H9 (cell line): ENCODE measurements around the gene CRYBG2. TPM values are rescaled to one million over a fixed set of nuclear protein-coding genes. Genes with fewer than 3 reads are reported as not detected.

Experiments used
- DNase-seq: peaks from one replicate; pipeline ENCODE4 v3.0.0-alpha.2; 2017
- H2AFZ ChIP-seq: one replicate; pipeline ENCODE4 v1.6.1; 2013; ENCODE audit warnings: mild to moderate bottlenecking, low read length, control low read depth, moderate library complexity
- H2AK5ac ChIP-seq: 2 replicates; pipeline ENCODE4 v1.6.1; 2013; ENCODE audit warnings: low read length, control low read depth, mixed read lengths; ENCODE audit not compliant: insufficient read length
- H2BK120ac ChIP-seq: one replicate; pipeline ENCODE4 v1.6.1; 2013; ENCODE audit warnings: low read depth, mild to moderate bottlenecking, low read length, control low read depth, inconsistent platforms; ENCODE audit not compliant: poor library complexity, severe bottlenecking
- H2BK12ac ChIP-seq: 2 replicates; pipeline ENCODE4 v1.6.1; 2013; ENCODE audit warnings: low read length, control low read depth, mixed read lengths, low read depth; ENCODE audit not compliant: insufficient read length
- H2BK15ac ChIP-seq: 2 replicates; pipeline ENCODE4 v1.6.1; 2013; ENCODE audit warnings: low read depth, low read length, control low read depth
- H2BK20ac ChIP-seq: one replicate; pipeline ENCODE4 v1.6.1; 2013; ENCODE audit warnings: low read depth, mild to moderate bottlenecking, low read length, control low read depth, inconsistent platforms; ENCODE audit not compliant: poor library complexity, severe bottlenecking
- H2BK5ac ChIP-seq: 2 replicates; pipeline ENCODE4 v1.6.1; 2013; ENCODE audit warnings: low read length, control low read depth, mixed read lengths; ENCODE audit not compliant: insufficient read length
- H3K14ac ChIP-seq: 2 replicates; pipeline ENCODE4 v1.6.1; 2013; ENCODE audit warnings: low read length, control low read depth; ENCODE audit not compliant: insufficient read depth
- H3K18ac ChIP-seq: 2 replicates; pipeline ENCODE4 v1.6.1; 2013; ENCODE audit warnings: low read depth, mild to moderate bottlenecking, mixed read lengths, low read length, control low read depth; ENCODE audit not compliant: insufficient read length
- H3K23ac ChIP-seq: 2 replicates; pipeline ENCODE4 v1.6.1; 2013; ENCODE audit warnings: low read length, control low read depth, mixed read lengths, low read depth; ENCODE audit not compliant: insufficient read length
- H3K23me2 ChIP-seq: 2 replicates; pipeline ENCODE4 v1.6.1; 2013; ENCODE audit warnings: low read depth, mild to moderate bottlenecking, mixed read lengths, low read length, control low read depth; ENCODE audit not compliant: insufficient read length, poor library complexity, severe bottlenecking
- H3K27ac ChIP-seq: 2 replicates; pipeline ENCODE4 v1.5.1; 2013; ENCODE audit warnings: low read length, control low read depth, mixed read lengths, low read depth; ENCODE audit not compliant: insufficient read length
- H3K27me3 ChIP-seq: 2 replicates; pipeline ENCODE4 v1.6.1; 2013; ENCODE audit warnings: low read length, control low read depth, inconsistent platforms; ENCODE audit not compliant: insufficient read depth
- H3K4ac ChIP-seq: 2 replicates; pipeline ENCODE4 v1.6.1; 2013; ENCODE audit warnings: low read depth, mild to moderate bottlenecking, control low read depth, inconsistent platforms, low read length, moderate library complexity
- H3K4me1 ChIP-seq: 2 replicates; pipeline ENCODE4 v1.6.1; 2013; ENCODE audit warnings: low read length, control low read depth, inconsistent platforms; ENCODE audit not compliant: insufficient read depth
- H3K4me2 ChIP-seq: 2 replicates; pipeline ENCODE4 v1.6.1; 2013; ENCODE audit warnings: low read length, control low read depth, mixed read lengths; ENCODE audit not compliant: insufficient read length, insufficient read depth
- H3K56ac ChIP-seq: 2 replicates; pipeline ENCODE4 v1.6.1; 2013; ENCODE audit warnings: low read depth, mild to moderate bottlenecking, mixed read lengths, low read length, control low read depth; ENCODE audit not compliant: insufficient read length
- H3K79me1 ChIP-seq: 2 replicates; pipeline ENCODE4 v1.6.1; 2013; ENCODE audit warnings: low read depth, mild to moderate bottlenecking, moderate library complexity, low read length, control low read depth, inconsistent platforms; ENCODE audit not compliant: insufficient read depth, poor library complexity, severe bottlenecking
- H3K79me2 ChIP-seq: 2 replicates; pipeline ENCODE4 v1.6.1; 2013; ENCODE audit warnings: low read length, control low read depth, inconsistent platforms; ENCODE audit not compliant: insufficient read depth
- H3K9ac ChIP-seq: 2 replicates; pipeline ENCODE4 v1.6.1; 2013; ENCODE audit warnings: low read length, control low read depth, mixed read lengths; ENCODE audit not compliant: insufficient read length; ENCODE audit errors: extremely low read depth
- H3K9me3 ChIP-seq: one replicate; pipeline ENCODE4 v1.6.1; 2013; ENCODE audit warnings: low read depth, low read length, inconsistent platforms; ENCODE audit not compliant: control insufficient read depth
- H3T11ph ChIP-seq: one replicate; pipeline ENCODE4 v1.6.1; 2013; ENCODE audit warnings: mild to moderate bottlenecking, low read length, control low read depth, inconsistent platforms
- H4K20me1 ChIP-seq: one replicate; pipeline ENCODE4 v1.6.1; 2013; ENCODE audit not compliant: control insufficient read depth, insufficient read length, insufficient read depth
- H4K5ac ChIP-seq: 2 replicates; pipeline ENCODE4 v1.6.1; 2013; ENCODE audit warnings: low read depth, mild to moderate bottlenecking, mixed read lengths, low read length, control low read depth; ENCODE audit not compliant: insufficient read length
- H4K8ac ChIP-seq: replicated peaks from 2 replicates; pipeline ENCODE4 v1.6.1; 2013; ENCODE audit warnings: low read length, control low read depth, mixed read lengths, low read depth; ENCODE audit not compliant: insufficient read length
- H4K91ac ChIP-seq: 2 replicates; pipeline ENCODE4 v1.6.1; 2013; ENCODE audit warnings: low read depth, mild to moderate bottlenecking, moderate library complexity, mixed read lengths, low read length, control low read depth; ENCODE audit not compliant: insufficient read length
- H3K27ac Mint-ChIP-seq, 3 experiments: 2 replicates in 2 of 3; 3 replicates in 1 of 3; pipeline ENCODE4 v1.8.0; 2020 to 2021; ENCODE audit warnings: mixed read lengths in 3 of 3, mild to moderate bottlenecking in 1 of 3, moderate library complexity in 1 of 3
- H3K27me3 Mint-ChIP-seq: 2 replicates; pipeline ENCODE4 v1.8.0; 2021; ENCODE audit warnings: low read depth, mild to moderate bottlenecking, moderate library complexity, mixed read lengths
- H3K36me3 Mint-ChIP-seq, 3 experiments: 2 replicates in 2 of 3; 3 replicates in 1 of 3; pipeline ENCODE4 v1.8.0; 2020 to 2021; ENCODE audit warnings: low read depth in 3 of 3, mixed read lengths in 3 of 3; ENCODE audit not compliant: insufficient read depth in 1 of 3
- H3K4me1 Mint-ChIP-seq, 2 experiments: 2 replicates each; pipeline ENCODE4 v1.8.0; 2020; ENCODE audit warnings: mixed read lengths in 2 of 2
- H3K4me3 Mint-ChIP-seq, 2 experiments: 2 replicates in 1 of 2; 3 replicates in 1 of 2; pipeline ENCODE4 v1.8.0; 2020 to 2021; ENCODE audit warnings: mild to moderate bottlenecking in 2 of 2, mixed read lengths in 2 of 2, moderate library complexity in 1 of 2
- H3K9me3 Mint-ChIP-seq, 2 experiments: 2 replicates in 1 of 2; 3 replicates in 1 of 2; pipeline ENCODE4 v1.8.0; 2020; ENCODE audit warnings: mild to moderate bottlenecking in 2 of 2, mixed read lengths in 2 of 2, moderate library complexity in 1 of 2
- WGBS: extraction: QIAGEN DNeasy Blood & Tissue Kit; methylation state at CpG from one replicate; pipeline ENCODE4 v1.1.7; 2013; ENCODE audit warnings: missing lambda C conversion rate, low lambda C conversion rate, mixed read lengths; ENCODE audit not compliant: insufficient read length; ENCODE audit errors: extremely low coverage; 5-methylcytosine and 5-hydroxymethylcytosine counted together
- total RNA-seq: library from RNA; stranded (reverse); gene quantifications from 2 replicates; pipeline ENCODE4 v1.2.1, GENCODE V29; 2021
- TF ChIP-seq, protein P1 (sequence below): fragments of 200-600 bp; sonication (generic); conservative IDR thresholded peaks from 3 replicates; pipeline ENCODE4 v1.8.0; 2021; ENCODE audit warnings: antibody characterized with exemption, mild to moderate bottlenecking

The CRYBG2 gene
- total RNA-seq, 1 experiment from 2014 or later, result 12.8 TPM

DNA sequence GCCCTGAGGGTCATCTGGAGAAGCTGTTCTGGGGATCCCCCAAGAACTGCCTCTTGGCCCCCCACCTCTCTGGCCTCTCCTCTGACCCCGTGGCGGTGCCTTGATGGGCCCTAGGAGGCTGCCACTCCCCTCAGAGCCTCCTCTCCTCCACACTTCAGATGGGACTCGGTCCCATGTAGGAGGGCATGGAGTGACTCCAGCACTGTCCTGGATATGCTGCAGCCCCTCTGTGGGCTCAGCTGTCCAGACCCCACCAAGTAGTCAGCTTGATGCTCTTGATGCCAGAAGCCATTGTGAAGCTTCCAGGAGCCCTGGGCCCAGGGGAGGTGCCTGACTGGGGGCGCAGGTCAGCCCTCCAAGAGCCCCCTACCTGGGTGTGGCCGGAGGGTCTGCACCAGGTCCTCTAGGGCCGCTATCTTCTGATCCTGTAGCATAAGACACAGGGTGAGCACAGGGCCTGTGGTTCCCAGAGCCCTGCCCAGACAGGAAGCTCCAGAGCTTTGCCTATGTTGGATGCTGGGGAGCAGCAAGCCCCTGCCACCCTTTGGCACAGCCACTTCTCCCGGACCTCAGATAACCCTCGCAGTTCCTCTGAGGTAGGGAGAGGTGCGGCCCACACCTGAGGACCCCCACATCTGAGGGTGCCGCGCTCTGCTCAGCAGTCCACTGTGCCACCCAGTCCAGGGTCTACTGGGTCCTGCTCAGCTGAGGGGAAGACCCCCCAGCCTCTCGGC, 56.7 kb downstream of the CRYBG2 start:
- Histone ChIP-seq H4K91ac (no peak overlapping the region), H4K5ac (no peak overlapping the region)

More for the DNA sequence above, 56.7 kb downstream of the CRYBG2 start:
- Histone ChIP-seq H2BK20ac (no peak overlapping the region), H3K4ac (no peak overlapping the region), H3T11ph (no peak overlapping the region), H4K8ac (no peak overlapping the region), H2BK5ac (no peak overlapping the region), H2BK15ac (no peak overlapping the region), H3K79me1 (no peaks in the 10 kb centered on the region), H3K23ac (no peak overlapping the region), H2AK5ac (no peak overlapping the region), H3K56ac (no peak overlapping the region), H2BK12ac (no peak overlapping the region), H4K20me1 (no peaks in the 10 kb centered on the region), H3K14ac (no peak overlapping the region), H2BK120ac (no peak overlapping the region), H3K4me1 (no peaks in the 10 kb centered on the region), H3K27me3 (no peaks in the 10 kb centered on the region), H3K18ac (no peak overlapping the region), H3K9ac (no peak overlapping the region), H3K79me2 (no peaks in the 10 kb centered on the region), H3K9me3 (no peaks in the 10 kb centered on the region), H3K23me2 (no peaks in the 10 kb centered on the region), H3K27ac (no peak overlapping the region), H3K4me2 (no peak overlapping the region), H2AFZ (no peak overlapping the region)
- TF ChIP-seq, protein P1, sequence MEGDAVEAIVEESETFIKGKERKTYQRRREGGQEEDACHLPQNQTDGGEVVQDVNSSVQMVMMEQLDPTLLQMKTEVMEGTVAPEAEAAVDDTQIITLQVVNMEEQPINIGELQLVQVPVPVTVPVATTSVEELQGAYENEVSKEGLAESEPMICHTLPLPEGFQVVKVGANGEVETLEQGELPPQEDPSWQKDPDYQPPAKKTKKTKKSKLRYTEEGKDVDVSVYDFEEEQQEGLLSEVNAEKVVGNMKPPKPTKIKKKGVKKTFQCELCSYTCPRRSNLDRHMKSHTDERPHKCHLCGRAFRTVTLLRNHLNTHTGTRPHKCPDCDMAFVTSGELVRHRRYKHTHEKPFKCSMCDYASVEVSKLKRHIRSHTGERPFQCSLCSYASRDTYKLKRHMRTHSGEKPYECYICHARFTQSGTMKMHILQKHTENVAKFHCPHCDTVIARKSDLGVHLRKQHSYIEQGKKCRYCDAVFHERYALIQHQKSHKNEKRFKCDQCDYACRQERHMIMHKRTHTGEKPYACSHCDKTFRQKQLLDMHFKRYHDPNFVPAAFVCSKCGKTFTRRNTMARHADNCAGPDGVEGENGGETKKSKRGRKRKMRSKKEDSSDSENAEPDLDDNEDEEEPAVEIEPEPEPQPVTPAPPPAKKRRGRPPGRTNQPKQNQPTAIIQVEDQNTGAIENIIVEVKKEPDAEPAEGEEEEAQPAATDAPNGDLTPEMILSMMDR, result no peak
- no peak overlapping the region for H3K4me3 Mint-ChIP-seq
- peaks cover 0 to 2% (median 0%) of the 10 kb centered on the region in 3 experiments; a peak in 1 of 7 replicates for H3K36me3 Mint-ChIP-seq
- 0 out of 7 replicates have a peak overlapping the region, but pooled peaks of 1 of the 3 experiments have one; percentile 70 for H3K27ac Mint-ChIP-seq
- H3K4me1 Mint-ChIP-seq, result 0 out of 4 replicates have a peak, but pooled peaks cover 3 to 4% of the 10 kb centered on the region in 2 experiments
- DNase-seq, result no peak
- H3K27me3 Mint-ChIP-seq, result 0 out of 2 replicates have a peak, but pooled peaks cover 2% of the 10 kb centered on the region
- H3K9me3 Mint-ChIP-seq, result no peaks in the 10 kb centered on the region
- WGBS, result no CpG with 5 or more reads among the region's 12 CpGs
